ENCODE measurements around the gene FLG2.

The FLG2 gene

GRCh38 chr1:152359906-152360305, at the start of gene FLG2:
FLG2 (minus strand) TSS chr1:152360006; CDS start chr1:152358884, 1,122 bp downstream.
- no peak for DNase-seq (ENCODE audit: low spot score)

GRCh38 chr1:152408664-152409063, 48.9 kb upstream of the FLG2 start:
- DNase-seq (ENCODE audit: low spot score), result no peak

- peak; percentile 25 for DNase-seq (ENCODE audit: low spot score)
Measured at GRCh38 chr1:152398812-152399698, 39.2 kb upstream of the FLG2 start.

- peak; percentile 19 for DNase-seq (ENCODE audit: low spot score)
Measured at GRCh38 chr1:152397474-152397873, 37.7 kb upstream of the FLG2 start.

GRCh38 chr1:152394151-152394550, 34.3 kb upstream of the FLG2 start:
- DNase-seq (ENCODE audit: low spot score), result no peak

- no peak for DNase-seq (ENCODE audit: low spot score)
Measured at GRCh38 chr1:152392909-152393308, 33.1 kb upstream of the FLG2 start.

- no peak for DNase-seq (ENCODE audit: low spot score)
Measured at GRCh38 chr1:152388889-152389288, 29.1 kb upstream of the FLG2 start.

GRCh38 chr1:152386940-152387339, 27.1 kb upstream of the FLG2 start:
- no peak for DNase-seq (ENCODE audit: low spot score)

GRCh38 chr1:152380932-152381331, 21.1 kb upstream of the FLG2 start:
- DNase-seq (ENCODE audit: low spot score), result no peak

GRCh38 chr1:152374451-152374850, 14.6 kb upstream of the FLG2 start:
- DNase-seq (ENCODE audit: low spot score), result no peak

GRCh38 chr1:152372672-152373071, 12.9 kb upstream of the FLG2 start:
- DNase-seq (ENCODE audit: low spot score), result no peak

- DNase-seq (ENCODE audit: low spot score), result no peak
Measured at GRCh38 chr1:152367436-152367835, 7.6 kb upstream of the FLG2 start.

- no peak for DNase-seq (ENCODE audit: low spot score)
Measured at GRCh38 chr1:152356736-152357135, 3.1 kb downstream of the FLG2 start.

- no peak for DNase-seq (ENCODE audit: low spot score)
Measured at GRCh38 chr1:152349611-152350010, 10.2 kb downstream of the FLG2 start.

- DNase-seq (ENCODE audit: low spot score), result no peak
Measured at GRCh38 chr1:152348447-152348846, 11.4 kb downstream of the FLG2 start.

- DNase-seq (ENCODE audit: low spot score), result peak; percentile 42
Measured at GRCh38 chr1:152347116-152347728, 12.6 kb downstream of the FLG2 start.

GRCh38 chr1:152344438-152344837, 15.4 kb downstream of the FLG2 start:
- no peak for DNase-seq (ENCODE audit: low spot score)

- DNase-seq (ENCODE audit: low spot score), result no peak
Measured at GRCh38 chr1:152343006-152343405, 16.8 kb downstream of the FLG2 start.

- DNase-seq (ENCODE audit: low spot score), result no peak
Measured at GRCh38 chr1:152335399-152335798, 24.4 kb downstream of the FLG2 start.

- DNase-seq (ENCODE audit: low spot score), result no peak
Measured at GRCh38 chr1:152328801-152329391, 30.9 kb downstream of the FLG2 start.

- DNase-seq (ENCODE audit: low spot score), result peak; percentile 12
Measured at GRCh38 chr1:152325111-152325510, 34.7 kb downstream of the FLG2 start, which contains the start of gene FLG. FLG (minus strand) TSS chr1:152325239; CDS start chr1:152315456, 9,783 bp downstream.

GRCh38 chr1:152313970-152314369, 45.8 kb downstream of the FLG2 start:
- DNase-seq (ENCODE audit: low spot score), result no peak

GRCh38 chr1:152313319-152313801, 46.4 kb downstream of the FLG2 start:
- DNase-seq (ENCODE audit: low spot score), result no peak
